C4-2B (cell line): ENCODE measurements around the gene SMU1.
A peak's percentile ranks its signal among the peaks of the same experiment; 100 is the strongest.

Experiments used
- H3K27ac ChIP-seq: fragments of 450-650 bp; 2 replicates; pipeline ENCODE4 v1.5.1; 2017
- ZFX ChIP-seq: fragments of 450-650 bp; IDR thresholded peaks from 2 replicates; pipeline ENCODE4 v1.6.1; 2017
- TF ChIP-seq, protein P1 (sequence below): fragments of 450-650 bp; conservative IDR thresholded peaks from 2 replicates; pipeline ENCODE4 v1.5.1; 2017; ENCODE audit warnings: mild to moderate bottlenecking

Gene SMU1

DNA sequence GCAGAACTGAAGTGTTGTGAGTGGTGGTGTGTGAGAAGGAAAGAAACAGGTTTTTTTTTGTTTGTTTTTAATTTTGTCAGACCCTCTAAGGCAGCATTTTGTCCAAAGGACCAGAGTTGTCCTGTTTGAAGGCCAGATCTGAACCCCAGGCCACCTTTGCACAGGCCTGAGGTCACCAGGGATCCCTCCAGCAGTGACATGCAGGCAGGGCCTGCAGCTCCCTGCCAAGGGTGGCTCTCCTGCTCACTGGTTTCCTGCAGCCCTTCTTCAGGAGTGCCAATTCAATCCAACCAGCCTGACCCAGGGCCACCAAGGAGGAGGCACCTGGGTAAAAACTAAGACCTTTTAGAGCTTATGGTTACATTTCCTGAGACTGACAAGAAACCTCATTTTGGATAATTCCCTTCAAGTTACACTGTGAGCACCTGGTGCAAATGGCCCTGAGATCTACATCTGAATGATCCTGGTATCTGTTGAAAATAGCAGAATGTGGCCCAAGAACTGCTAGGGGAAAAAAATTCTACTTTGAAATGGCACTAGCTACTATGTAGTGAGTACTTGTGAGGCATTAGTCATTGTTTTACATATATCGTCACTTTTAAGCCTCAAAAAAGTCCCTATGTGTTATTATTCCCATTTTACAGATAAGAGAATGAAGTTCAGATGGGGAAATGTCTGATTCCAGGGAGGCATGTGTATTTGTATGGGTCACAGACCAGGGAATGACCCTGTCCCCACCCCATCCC lies 33.5 kb upstream of the SMU1 start:
- TF ChIP-seq, protein P1, sequence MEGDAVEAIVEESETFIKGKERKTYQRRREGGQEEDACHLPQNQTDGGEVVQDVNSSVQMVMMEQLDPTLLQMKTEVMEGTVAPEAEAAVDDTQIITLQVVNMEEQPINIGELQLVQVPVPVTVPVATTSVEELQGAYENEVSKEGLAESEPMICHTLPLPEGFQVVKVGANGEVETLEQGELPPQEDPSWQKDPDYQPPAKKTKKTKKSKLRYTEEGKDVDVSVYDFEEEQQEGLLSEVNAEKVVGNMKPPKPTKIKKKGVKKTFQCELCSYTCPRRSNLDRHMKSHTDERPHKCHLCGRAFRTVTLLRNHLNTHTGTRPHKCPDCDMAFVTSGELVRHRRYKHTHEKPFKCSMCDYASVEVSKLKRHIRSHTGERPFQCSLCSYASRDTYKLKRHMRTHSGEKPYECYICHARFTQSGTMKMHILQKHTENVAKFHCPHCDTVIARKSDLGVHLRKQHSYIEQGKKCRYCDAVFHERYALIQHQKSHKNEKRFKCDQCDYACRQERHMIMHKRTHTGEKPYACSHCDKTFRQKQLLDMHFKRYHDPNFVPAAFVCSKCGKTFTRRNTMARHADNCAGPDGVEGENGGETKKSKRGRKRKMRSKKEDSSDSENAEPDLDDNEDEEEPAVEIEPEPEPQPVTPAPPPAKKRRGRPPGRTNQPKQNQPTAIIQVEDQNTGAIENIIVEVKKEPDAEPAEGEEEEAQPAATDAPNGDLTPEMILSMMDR, result no peak
- TF ChIP-seq ZFX, result no peak
- H3K27ac ChIP-seq, result no peak overlapping the region

DNA sequence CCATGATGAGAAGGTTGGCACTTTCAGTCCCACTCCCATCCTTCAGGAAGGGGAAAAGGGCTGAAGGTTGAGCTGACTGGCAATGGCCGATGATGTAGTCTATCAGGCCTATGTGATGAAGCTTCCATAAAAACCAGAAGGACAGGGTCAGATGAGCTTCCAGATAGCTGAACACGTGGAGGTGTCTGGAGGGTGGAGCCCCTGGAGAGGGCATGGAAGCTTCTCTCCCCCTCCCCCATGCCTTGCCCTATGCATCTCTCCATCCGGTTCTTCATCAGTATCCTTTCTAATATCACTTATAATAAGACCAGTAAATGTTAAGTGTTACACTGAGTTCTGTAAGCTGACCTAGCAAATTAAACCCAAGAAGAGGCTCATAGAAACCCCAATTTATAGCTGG lies 32.6 kb upstream of the SMU1 start:
- TF ChIP-seq ZFX, result no peak
- TF ChIP-seq, protein P1, result no peak
- no peak overlapping the region for H3K27ac ChIP-seq

DNA sequence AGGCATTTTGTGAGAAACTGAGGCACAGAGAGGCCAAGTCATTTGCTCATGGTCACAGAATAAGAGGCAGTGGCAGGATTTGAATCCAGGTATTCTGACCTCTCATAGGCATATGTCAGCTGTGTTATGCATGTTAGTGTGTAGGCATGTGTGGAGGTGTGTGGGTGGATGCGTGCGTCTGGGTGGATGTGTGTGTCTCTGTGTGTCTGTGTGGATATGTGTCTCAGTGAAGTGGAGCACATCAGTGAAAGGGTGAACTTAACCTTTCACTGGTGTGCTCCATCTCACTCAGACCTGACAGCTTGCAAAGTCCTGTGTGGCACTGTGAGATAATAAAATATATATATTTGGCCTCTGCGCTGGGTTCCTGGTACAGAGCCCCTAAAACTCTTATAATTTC lies 32.0 kb upstream of the SMU1 start:
- TF ChIP-seq ZFX, result no peak
- TF ChIP-seq, protein P1, result no peak
- H3K27ac ChIP-seq, result no peak overlapping the region

- TF ChIP-seq, protein P1, result no peak
- H3K27ac ChIP-seq, result peak overlapping the region; percentile 11; the same call in 1 of the 2 replicates
These were observed 31.3 kb upstream of the SMU1 start for GRCh38 chr9:33107762-33108161.

- peak overlapping the region; percentile 11 for H3K27ac ChIP-seq
These were observed 30.6 kb upstream of the SMU1 start for GRCh38 chr9:33106827-33107621.

GRCh38 chr9:33106372-33106771 lies 29.9 kb upstream of the SMU1 start:
- TF ChIP-seq ZFX, result no peak
- TF ChIP-seq, protein P1, result no peak
- no peak overlapping the region; the same call in 1 of the 2 replicates for H3K27ac ChIP-seq

More at GRCh38 chr9:33106827-33107621, 30.6 kb upstream of the SMU1 start:
- TF ChIP-seq ZFX, result no peak
- TF ChIP-seq, protein P1, result no peak

DNA sequence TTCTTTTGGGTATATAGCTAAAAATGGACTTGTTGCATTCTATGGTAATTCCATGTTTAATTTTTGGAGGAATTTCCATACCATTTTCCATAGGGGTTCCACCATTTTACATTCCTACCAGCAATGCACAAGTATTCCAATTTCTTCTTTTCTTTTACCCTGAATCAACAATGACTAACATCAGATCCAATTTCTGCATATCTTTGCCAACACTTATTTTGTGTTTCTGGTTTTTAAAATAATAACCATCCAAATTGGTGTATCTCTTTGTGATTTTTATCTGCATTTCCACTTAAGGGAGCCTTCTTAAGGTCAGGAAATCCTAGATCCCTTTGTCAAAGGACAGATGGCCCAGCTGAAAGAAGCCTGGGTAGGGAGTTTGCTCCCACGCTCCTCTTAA lies 29.5 kb upstream of the SMU1 start:
- TF ChIP-seq, protein P1, result no peak
- no peak for TF ChIP-seq ZFX
- H3K27ac ChIP-seq, result no peak overlapping the region; the same call in 1 of the 2 replicates
